22Rv1 (cell line): ENCODE measurements around the gene TBC1D32.

Experiments used
- H3K27ac ChIP-seq: fragments of 450-650 bp; 2 replicates; pipeline ENCODE4 v1.5.1; 2017
- ZFX ChIP-seq: fragments of 450-650 bp; IDR thresholded peaks from 2 replicates; pipeline ENCODE4 v1.6.1; 2017; ENCODE audit warnings: antibody characterized with exemption, borderline replicate concordance
- TF ChIP-seq, protein P1 (sequence below): fragments of 450-650 bp; IDR thresholded peaks from 2 replicates; pipeline ENCODE4 v1.5.1; 2017; ENCODE audit warnings: mild to moderate bottlenecking

Gene TBC1D32

GRCh38 chr6:121319603-121320002 lies 14.7 kb downstream of the TBC1D32 start:
- TF ChIP-seq ZFX: no peak
- TF ChIP-seq, protein P1, sequence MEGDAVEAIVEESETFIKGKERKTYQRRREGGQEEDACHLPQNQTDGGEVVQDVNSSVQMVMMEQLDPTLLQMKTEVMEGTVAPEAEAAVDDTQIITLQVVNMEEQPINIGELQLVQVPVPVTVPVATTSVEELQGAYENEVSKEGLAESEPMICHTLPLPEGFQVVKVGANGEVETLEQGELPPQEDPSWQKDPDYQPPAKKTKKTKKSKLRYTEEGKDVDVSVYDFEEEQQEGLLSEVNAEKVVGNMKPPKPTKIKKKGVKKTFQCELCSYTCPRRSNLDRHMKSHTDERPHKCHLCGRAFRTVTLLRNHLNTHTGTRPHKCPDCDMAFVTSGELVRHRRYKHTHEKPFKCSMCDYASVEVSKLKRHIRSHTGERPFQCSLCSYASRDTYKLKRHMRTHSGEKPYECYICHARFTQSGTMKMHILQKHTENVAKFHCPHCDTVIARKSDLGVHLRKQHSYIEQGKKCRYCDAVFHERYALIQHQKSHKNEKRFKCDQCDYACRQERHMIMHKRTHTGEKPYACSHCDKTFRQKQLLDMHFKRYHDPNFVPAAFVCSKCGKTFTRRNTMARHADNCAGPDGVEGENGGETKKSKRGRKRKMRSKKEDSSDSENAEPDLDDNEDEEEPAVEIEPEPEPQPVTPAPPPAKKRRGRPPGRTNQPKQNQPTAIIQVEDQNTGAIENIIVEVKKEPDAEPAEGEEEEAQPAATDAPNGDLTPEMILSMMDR: no peak
- H3K27ac ChIP-seq: no peak overlapping the region

- TF ChIP-seq, protein P1: peak; percentile 22; the same call in 1 of the 2 replicates
- no peak for TF ChIP-seq ZFX
- no peak overlapping the region for H3K27ac ChIP-seq
These were observed 15.1 kb downstream of the TBC1D32 start for GRCh38 chr6:121319112-121319553.

GRCh38 chr6:121314381-121315112 lies 19.7 kb downstream of the TBC1D32 start:
- TF ChIP-seq, protein P1: no peak
- no peak for TF ChIP-seq ZFX
- H3K27ac ChIP-seq: 0 out of 2 replicates have a peak overlapping the region, but pooled peaks have one; percentile 3

- H3K27ac ChIP-seq: peak overlapping the region; percentile 71
These were observed 22.5 kb downstream of the TBC1D32 start for GRCh38 chr6:121311814-121312213.

- H3K27ac ChIP-seq: peak overlapping the region; percentile 71
- TF ChIP-seq, protein P1: no peak
These were observed 23.8 kb downstream of the TBC1D32 start for GRCh38 chr6:121310495-121310894.

- peak overlapping the region; percentile 71 for H3K27ac ChIP-seq
- TF ChIP-seq ZFX: no peak
- TF ChIP-seq, protein P1: no peak
These were observed 24.4 kb downstream of the TBC1D32 start for GRCh38 chr6:121309768-121310469.

DNA sequence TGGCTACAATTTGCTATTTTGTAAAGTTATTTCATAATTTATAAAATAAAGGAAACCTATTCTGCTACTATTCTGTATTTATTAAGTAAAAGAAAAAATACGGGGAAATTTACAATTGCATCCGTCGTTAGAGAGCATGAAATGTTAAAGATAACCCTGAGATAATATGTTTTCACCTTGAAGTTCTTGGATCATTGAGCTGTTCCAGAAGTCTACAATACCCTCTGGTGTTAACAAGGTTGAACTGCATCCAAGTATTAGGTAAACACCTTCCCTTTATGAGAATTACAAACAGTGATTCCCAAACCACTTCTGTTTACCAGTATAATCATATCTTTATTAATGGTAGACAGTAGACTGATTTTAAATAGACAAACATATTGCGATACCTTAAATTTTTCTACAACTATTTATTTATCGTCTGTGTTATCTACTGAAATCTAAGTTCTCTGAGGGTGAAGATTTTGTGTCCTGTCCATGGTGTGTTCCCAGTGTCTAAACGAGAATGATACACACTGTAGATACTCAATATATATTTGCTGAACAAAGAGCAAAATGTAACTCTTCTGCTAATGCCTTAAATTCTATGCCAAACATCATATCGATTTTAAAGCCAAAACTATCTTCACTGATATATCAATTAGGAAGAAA lies 28.2 kb downstream of the TBC1D32 start:
- peak overlapping the region; percentile 29 for H3K27ac ChIP-seq
- TF ChIP-seq, protein P1: peak; percentile 71
- TF ChIP-seq ZFX: no peak
